Measurements from ENCODE around the gene APBB1IP. TPM values are rescaled to one million over a fixed set of nuclear protein-coding genes. Genes with fewer than 3 reads are reported as not detected.

APBB1IP gene
- total and polyA plus RNA-seq, 2 of the 8 experiments (the other 6 are each of a cell fraction or from before 2014, with no cell fraction given): 0.05 TPM; not detected in 1

DNA sequence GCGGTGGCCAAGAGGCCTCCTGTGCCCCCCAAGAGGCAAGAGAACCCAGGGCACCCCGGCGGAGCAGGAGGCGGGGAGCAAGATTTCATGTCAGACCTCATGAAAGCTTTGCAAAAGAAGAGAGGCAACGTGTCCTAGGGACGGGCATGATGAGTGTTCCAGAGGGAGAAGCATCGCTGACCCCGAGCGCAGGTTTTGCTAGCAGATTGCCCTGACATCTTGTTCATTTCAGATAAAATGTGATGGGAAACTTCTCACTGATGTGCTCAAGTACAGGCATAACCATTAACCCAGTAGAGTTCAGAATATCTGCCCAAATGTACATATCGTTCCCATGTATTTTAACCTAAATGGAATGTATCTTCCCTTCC lies 129.2 kb downstream of the APBB1IP start (continued):
- TF ChIP-seq SIX5 (IDR thresholded peaks at IDR 0.05; ENCODE audit: low read depth, low read length) (no peak), POLR2A (IDR thresholded peaks at IDR 0.05; ENCODE audit: control extremely low read depth in 1 of 2, low read depth in 2 of 2, low read length in 2 of 2) (no peak), NRF1 (IDR thresholded peaks at IDR 0.05; ENCODE audit: low read depth, low read length) (no peak), TBP (IDR thresholded peaks at IDR 0.05; ENCODE audit: low read depth, low read length) (no peak)

All from H1 (cell line).